Measurements from ENCODE around the gene ZNF654. TPM values are rescaled to one million over a fixed set of nuclear protein-coding genes. Genes with fewer than 3 reads are reported as not detected.

The ZNF654 gene
- total RNA-seq, 1 experiment from 2014 or later, result 7.0 TPM

- no peak overlapping the region for H3K4me2 ChIP-seq (ENCODE audit: low read length)
- no peaks in the 10 kb centered on the region for H3K9me3 ChIP-seq (ENCODE audit: control insufficient read depth in 1 of 2, insufficient read depth in 1 of 2, low read depth in 1 of 2, low read length in 2 of 2)
- TF ChIP-seq ZFX (IDR thresholded peaks at IDR 0.05) (no peak), CBX3 (IDR thresholded peaks at IDR 0.05; ENCODE audit: low read depth) (no peak), JUND (IDR thresholded peaks at IDR 0.05) (no peak), EZH2phosphoT487 (IDR thresholded peaks at IDR 0.05; ENCODE audit: borderline replicate concordance) (no peak)
- no peaks in the 10 kb centered on the region for H3K79me2 ChIP-seq (ENCODE audit: insufficient read depth, low read length)
- H3K27me3 ChIP-seq (ENCODE audit: insufficient read depth, low read length), result no peaks in the 10 kb centered on the region
- no peaks in the 10 kb centered on the region for H4K20me1 ChIP-seq (ENCODE audit: insufficient read depth)
- DNase-seq (ENCODE audit: low read depth, low spot score) (no peak), ATAC-seq (no peak)
- no peak overlapping the region for H2AFZ ChIP-seq (ENCODE audit: low read depth, low read length, poor library complexity, severe bottlenecking)
- H3K4me3 ChIP-seq (replicated peaks in 1 of 2; ENCODE audit: low read depth in 1 of 2, low read length in 2 of 2), result no peak overlapping the region
- BruUV-seq (replicated peaks), result no TSS peak
- CTCF ChIA-PET, result no interaction called here
- H3K27ac ChIP-seq (ENCODE audit: low read depth, low read length), result no peak overlapping the region
- no peaks in the 10 kb centered on the region for H3K36me3 ChIP-seq (ENCODE audit: control insufficient read depth in 1 of 2, insufficient read depth in 2 of 2, low read length in 2 of 2)
- no peaks in the 10 kb centered on the region for H3K9me2 ChIP-seq (ENCODE audit: insufficient read depth)
- no peak overlapping the region for H3K9ac ChIP-seq (ENCODE audit: low read length)
- POLR2A ChIA-PET, result no interaction called here
- RAD21 ChIA-PET (ENCODE audit: low non-redundant PET in 1 of 2, low total read pairs in 2 of 2, uncharacterized antibody in 2 of 2, unreplicated experiment in 2 of 2), result no interaction called here
- intact Hi-C loops (cut with micrococcal nuclease), result no loop called here
- H3K4me1 ChIP-seq (ENCODE audit: control insufficient read depth in 1 of 2, insufficient read depth in 2 of 2, low read length in 2 of 2), result no peaks in the 10 kb centered on the region
Measured at GRCh38 chr3:88188436-88188835, 129.4 kb downstream of the ZNF654 start.

DNA sequence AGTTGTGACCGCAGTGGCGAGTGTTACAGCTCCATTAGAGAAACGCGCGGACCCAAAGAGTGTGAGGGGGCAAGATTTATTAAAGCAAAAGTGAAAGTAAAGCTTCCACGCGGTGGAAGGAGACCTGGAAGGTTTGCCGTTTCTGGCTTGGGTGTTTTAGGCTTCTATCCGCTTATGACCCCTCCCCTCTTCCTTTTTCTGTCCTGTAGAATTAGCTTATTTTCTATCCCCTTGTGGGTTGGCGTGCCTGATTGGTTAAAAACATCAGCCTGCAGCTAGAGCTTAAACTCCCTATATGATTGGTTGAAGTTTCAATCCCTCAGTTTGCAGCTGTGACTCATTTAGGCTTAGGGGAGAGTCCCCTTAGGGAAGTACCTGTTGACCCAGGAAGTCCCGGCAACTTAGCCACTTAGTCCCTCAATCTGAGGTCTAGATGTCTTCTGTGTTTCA is 130.3 kb downstream of the ZNF654 start:
- POLR2A ChIA-PET, result no interaction called here
- no TSS peak for BruUV-seq (replicated peaks)

More for the DNA sequence above, 130.3 kb downstream of the ZNF654 start:
- no peak overlapping the region for H3K4me2 ChIP-seq (ENCODE audit: low read length)
- no peaks in the 10 kb centered on the region for H3K36me3 ChIP-seq (ENCODE audit: control insufficient read depth in 1 of 2, insufficient read depth in 2 of 2, low read length in 2 of 2)
- RAD21 ChIA-PET (ENCODE audit: low non-redundant PET in 1 of 2, low total read pairs in 2 of 2, uncharacterized antibody in 2 of 2, unreplicated experiment in 2 of 2), result no interaction called here
- no peaks in the 10 kb centered on the region for H4K20me1 ChIP-seq (ENCODE audit: insufficient read depth)
- ATAC-seq (no peak), DNase-seq (ENCODE audit: low read depth, low spot score) (no peak)
- H3K9ac ChIP-seq (ENCODE audit: low read length), result no peak overlapping the region
- H3K4me1 ChIP-seq (ENCODE audit: control insufficient read depth in 1 of 2, insufficient read depth in 2 of 2, low read length in 2 of 2), result no peaks in the 10 kb centered on the region
- no peak overlapping the region for H3K4me3 ChIP-seq (replicated peaks in 1 of 2; ENCODE audit: low read depth in 1 of 2, low read length in 2 of 2)
- CTCF ChIA-PET, result no interaction called here
- H3K9me2 ChIP-seq (ENCODE audit: insufficient read depth), result no peaks in the 10 kb centered on the region
- H3K9me3 ChIP-seq (ENCODE audit: control insufficient read depth in 1 of 2, insufficient read depth in 1 of 2, low read depth in 1 of 2, low read length in 2 of 2), result no peaks in the 10 kb centered on the region
- TF ChIP-seq TCF7L2 (IDR thresholded peaks at IDR 0.05; ENCODE audit: borderline replicate concordance, extremely low read depth, insufficient read depth, insufficient read length) (no peak), ELF1 (IDR thresholded peaks at IDR 0.05; ENCODE audit: borderline replicate concordance, low read depth) (no peak), POLR2A (IDR thresholded peaks at IDR 0.05; ENCODE audit: borderline replicate concordance, extremely low read depth, insufficient read depth, insufficient read length) (no peak), EZH2phosphoT487 (IDR thresholded peaks at IDR 0.05; ENCODE audit: borderline replicate concordance) (no peak)
- TF ChIP-seq, protein P1, sequence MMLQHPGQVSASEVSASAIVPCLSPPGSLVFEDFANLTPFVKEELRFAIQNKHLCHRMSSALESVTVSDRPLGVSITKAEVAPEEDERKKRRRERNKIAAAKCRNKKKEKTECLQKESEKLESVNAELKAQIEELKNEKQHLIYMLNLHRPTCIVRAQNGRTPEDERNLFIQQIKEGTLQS (IDR thresholded peaks at IDR 0.05), result no peak
- no peak overlapping the region for H3K27ac ChIP-seq (ENCODE audit: low read depth, low read length)
- intact Hi-C loops (cut with micrococcal nuclease), result no loop called here
- no peaks in the 10 kb centered on the region for H3K27me3 ChIP-seq (ENCODE audit: insufficient read depth, low read length)
- H2AFZ ChIP-seq (ENCODE audit: low read depth, low read length, poor library complexity, severe bottlenecking), result no peak overlapping the region
- H3K79me2 ChIP-seq (ENCODE audit: insufficient read depth, low read length), result no peaks in the 10 kb centered on the region

Data from HCT116 (cell line).